Stomach (tissue), 4 donors: ENCODE results near the gene ACTN3.

ENCODE experiments used
- CTCF ChIP-seq, 7 experiments: fragments of 450-650 bp in 4 of 7; fragments of 200-600 bp in 3 of 7; sonication (generic) in 3 of 7; IDR thresholded peaks; one replicate each; pipeline ENCODE4 v1.5.1; 2016 to 2019; ENCODE audit warnings: antibody characterized with exemption in 7 of 7, control low read depth in 2 of 7, mild to moderate bottlenecking in 1 of 7
- EP300 ChIP-seq: sonication (generic); formaldehyde crosslinking; IDR thresholded peaks from one replicate; pipeline ENCODE4 v1.6.1; 2017; ENCODE audit warnings: antibody characterized with exemption
- POLR2A ChIP-seq, 4 donors: fragments of 450-650 bp; IDR thresholded peaks; one replicate each; pipeline ENCODE4 v1.6.1; 2016; ENCODE audit warnings: antibody characterized with exemption in 4 of 4, control low read depth in 2 of 4, mild to moderate bottlenecking in 1 of 4, moderate library complexity in 1 of 4
- POLR2AphosphoS5 ChIP-seq, 3 donors: sonication (generic); formaldehyde crosslinking; IDR thresholded peaks; one replicate each; pipeline ENCODE4 v1.6.1; 2016; ENCODE audit warnings: antibody characterized with exemption in 3 of 3

- TF ChIP-seq CTCF (IDR thresholded peaks at IDR 0.05) (no peak), POLR2A (IDR thresholded peaks at IDR 0.05) (no peak), POLR2AphosphoS5 (IDR thresholded peaks at IDR 0.05) (no peak), EP300 (no peak)
Measured at GRCh38 chr11:66593650-66594049, 46.9 kb downstream of the ACTN3 start.
